Prostate gland (tissue), 2 donors: Measurements from ENCODE around the gene SUPT3H. TPM values are rescaled to one million over a fixed set of nuclear protein-coding genes. Genes with fewer than 3 reads are reported as not detected.

ENCODE experiments used
- DNase-seq: peaks from one replicate; pipeline ENCODE4 v3.0.0-alpha.2; 2019; ENCODE audit warnings: low spot score
- H3K27ac ChIP-seq, 2 donors: fragments of 200-600 bp; sonication (generic); 2 replicates each; pipeline ENCODE4 v1.5.1; 2017 to 2019
- H3K27me3 ChIP-seq: fragments of 200-600 bp; sonication (generic); replicated peaks from 2 replicates; pipeline ENCODE4 v1.5.1; 2019; ENCODE audit not compliant: insufficient read depth
- H3K36me3 ChIP-seq, 2 donors: fragments of 200-600 bp; sonication (generic); 1 replicate in 1 of 2; 2 replicates in 1 of 2; pipeline versions ENCODE4 v1.5.1 to v1.8.1; 2017 to 2019
- H3K4me1 ChIP-seq: fragments of 200-600 bp; sonication (generic); replicated peaks from 2 replicates; pipeline ENCODE4 v1.5.1; 2019
- H3K4me3 ChIP-seq, 2 donors: fragments of 200-600 bp; sonication (generic); 2 replicates each; pipeline ENCODE4 v1.5.1; 2017 to 2019
- H3K9me3 ChIP-seq: fragments of 200-600 bp; sonication (generic); 2 replicates; pipeline ENCODE4 v1.5.1; 2017
- POLR2A ChIP-seq: fragments of 450-650 bp; IDR thresholded peaks from one replicate; pipeline ENCODE4 v1.6.1; 2016; ENCODE audit warnings: antibody characterized with exemption, mild to moderate bottlenecking
- POLR2AphosphoS5 ChIP-seq: sonication (generic); formaldehyde crosslinking; IDR thresholded peaks from one replicate; pipeline ENCODE4 v1.6.1; 2017; ENCODE audit warnings: antibody characterized with exemption
- WGBS: methylation state at CpG from one replicate; pipeline ENCODE4 v1.1.5; 2018; 5-methylcytosine and 5-hydroxymethylcytosine counted together
- intact Hi-C: fragments of 100-400 bp; cut with DNase I; formaldehyde crosslinking; loops from one replicate; pipeline ENCODE4 v1.14.2; 2022
- total RNA-seq, 2 donors: library from RNA; depleted of rRNA; stranded (reverse); fragments of >200 nt; gene quantifications; one replicate each; pipeline ENCODE4 v1.1.0, GENCODE V29; 2016
- TF ChIP-seq, protein P1 (sequence below), 4 experiments: fragments of 200-600 bp in 2 of 4; fragments of 450-650 bp in 2 of 4; sonication (generic) in 2 of 4; IDR thresholded peaks; 1 replicate in 3 of 4; 2 replicates in 1 of 4; pipeline ENCODE4 v1.5.1; 2016 to 2019; ENCODE audit warnings: antibody characterized with exemption in 4 of 4, mild to moderate bottlenecking in 2 of 4, moderate library complexity in 2 of 4

The SUPT3H gene
- total RNA-seq, 2 donors from 2014 or later, result 4.6 to 13.1 TPM

- no peak for DNase-seq
- H3K27ac ChIP-seq, result no peak overlapping the region
- no peaks in the 10 kb centered on the region for H3K27me3 ChIP-seq
- no peak overlapping the region for H3K4me3 ChIP-seq
- no peaks in the 10 kb centered on the region for H3K36me3 ChIP-seq
- WGBS, result 94% methylated on average over 1 of the region's 1 CpG
- TF ChIP-seq, protein P1, sequence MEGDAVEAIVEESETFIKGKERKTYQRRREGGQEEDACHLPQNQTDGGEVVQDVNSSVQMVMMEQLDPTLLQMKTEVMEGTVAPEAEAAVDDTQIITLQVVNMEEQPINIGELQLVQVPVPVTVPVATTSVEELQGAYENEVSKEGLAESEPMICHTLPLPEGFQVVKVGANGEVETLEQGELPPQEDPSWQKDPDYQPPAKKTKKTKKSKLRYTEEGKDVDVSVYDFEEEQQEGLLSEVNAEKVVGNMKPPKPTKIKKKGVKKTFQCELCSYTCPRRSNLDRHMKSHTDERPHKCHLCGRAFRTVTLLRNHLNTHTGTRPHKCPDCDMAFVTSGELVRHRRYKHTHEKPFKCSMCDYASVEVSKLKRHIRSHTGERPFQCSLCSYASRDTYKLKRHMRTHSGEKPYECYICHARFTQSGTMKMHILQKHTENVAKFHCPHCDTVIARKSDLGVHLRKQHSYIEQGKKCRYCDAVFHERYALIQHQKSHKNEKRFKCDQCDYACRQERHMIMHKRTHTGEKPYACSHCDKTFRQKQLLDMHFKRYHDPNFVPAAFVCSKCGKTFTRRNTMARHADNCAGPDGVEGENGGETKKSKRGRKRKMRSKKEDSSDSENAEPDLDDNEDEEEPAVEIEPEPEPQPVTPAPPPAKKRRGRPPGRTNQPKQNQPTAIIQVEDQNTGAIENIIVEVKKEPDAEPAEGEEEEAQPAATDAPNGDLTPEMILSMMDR (IDR thresholded peaks at IDR 0.05), result no peak
- TF ChIP-seq POLR2A (no peak), POLR2AphosphoS5 (no peak)
- H3K4me1 ChIP-seq, result no peaks in the 10 kb centered on the region
- intact Hi-C loops, result no loop called here
- H3K9me3 ChIP-seq, result no peaks in the 10 kb centered on the region
Observed at GRCh38 chr6:45081634-45082033, 296.1 kb downstream of the SUPT3H start.

GRCh38 chr6:45078432-45078831, 299.3 kb downstream of the SUPT3H start:
- Histone ChIP-seq H3K9me3 (no peaks in the 10 kb centered on the region), H3K4me1 (no peaks in the 10 kb centered on the region), H3K27ac (no peak overlapping the region), H3K27me3 (no peaks in the 10 kb centered on the region), H3K4me3 (no peak overlapping the region), H3K36me3 (no peaks in the 10 kb centered on the region)
- WGBS, result 97% methylated on average over 3 of the region's 3 CpGs
- DNase-seq, result no peak
- intact Hi-C loops, result no loop called here
- TF ChIP-seq POLR2AphosphoS5 (no peak), POLR2A (no peak)
- TF ChIP-seq, protein P1 (IDR thresholded peaks at IDR 0.05), result no peak

- 88% methylated on average over 2 of the region's 2 CpGs for WGBS
- no peaks in the 10 kb centered on the region for H3K27me3 ChIP-seq
- no peak for DNase-seq
- TF ChIP-seq POLR2A (no peak), POLR2AphosphoS5 (no peak)
- TF ChIP-seq, protein P1 (IDR thresholded peaks at IDR 0.05), result no peak
- no peak overlapping the region for H3K4me3 ChIP-seq
- intact Hi-C loops, result no loop called here
- no peaks in the 10 kb centered on the region for H3K36me3 ChIP-seq
- no peaks in the 10 kb centered on the region for H3K9me3 ChIP-seq
- no peaks in the 10 kb centered on the region for H3K4me1 ChIP-seq
- H3K27ac ChIP-seq, result no peak overlapping the region
Observed at GRCh38 chr6:45076217-45076930, 301.4 kb downstream of the SUPT3H start.

DNA sequence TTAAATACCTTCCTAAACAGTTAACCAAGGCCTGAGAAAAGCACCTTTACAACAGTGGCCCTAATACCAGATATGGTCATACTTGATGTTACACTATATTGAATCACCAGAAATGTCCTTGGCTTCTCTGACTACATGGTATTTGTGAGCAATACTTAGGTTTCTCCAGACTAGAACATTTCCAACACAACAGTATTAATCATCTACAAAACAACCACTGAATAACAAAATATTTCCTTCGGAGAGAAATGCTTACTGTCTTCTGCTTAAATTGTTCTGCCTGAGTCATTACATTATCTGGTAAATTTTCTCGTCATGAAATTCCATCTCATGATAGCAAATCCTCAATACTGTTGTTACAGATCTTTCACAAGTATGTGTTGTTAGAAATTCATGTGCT, 302.5 kb downstream of the SUPT3H start:
- DNase-seq, result no peak
- Histone ChIP-seq H3K9me3 (no peaks in the 10 kb centered on the region), H3K4me3 (no peak overlapping the region), H3K27me3 (no peaks in the 10 kb centered on the region), H3K27ac (no peak overlapping the region), H3K4me1 (no peaks in the 10 kb centered on the region), H3K36me3 (no peaks in the 10 kb centered on the region)
- 81% methylated on average over 2 of the region's 2 CpGs for WGBS
- intact Hi-C loops, result no loop called here
- no peak for TF ChIP-seq POLR2A
- no peak for TF ChIP-seq POLR2AphosphoS5
- TF ChIP-seq, protein P1 (IDR thresholded peaks at IDR 0.05), result no peak

DNA sequence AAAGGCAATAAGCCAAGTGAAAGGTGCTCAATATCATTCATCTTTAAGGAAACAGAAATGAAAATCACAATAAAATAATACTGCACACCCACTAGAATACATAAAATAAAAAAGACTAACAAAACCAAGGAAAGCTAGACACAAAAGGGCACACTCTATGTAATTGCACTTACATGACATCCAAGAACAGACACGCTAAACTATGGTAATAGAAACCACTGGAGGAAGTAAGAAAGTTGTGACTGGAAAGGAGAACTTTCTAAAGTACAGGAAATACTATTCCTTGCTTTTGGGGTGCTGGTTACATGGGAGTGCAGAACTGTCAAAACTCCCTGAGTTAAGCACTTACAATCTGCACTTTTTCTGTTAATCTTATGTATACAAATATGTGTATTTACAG, 303.3 kb downstream of the SUPT3H start:
- WGBS, result 75% methylated on average over 1 of the region's 1 CpG

More for the DNA sequence above, 303.3 kb downstream of the SUPT3H start:
- no peaks in the 10 kb centered on the region for H3K4me1 ChIP-seq
- H3K27me3 ChIP-seq, result no peaks in the 10 kb centered on the region
- intact Hi-C loops, result no loop called here
- no peaks in the 10 kb centered on the region for H3K36me3 ChIP-seq
- TF ChIP-seq, protein P1 (IDR thresholded peaks at IDR 0.05), result no peak
- no peak overlapping the region for H3K27ac ChIP-seq
- no peak overlapping the region for H3K4me3 ChIP-seq
- DNase-seq, result no peak
- H3K9me3 ChIP-seq, result no peaks in the 10 kb centered on the region
